Mucosa of stomach (tissue), 1 donor: ENCODE results near the gene ADAMTSL4.

Experiments used
- H3K27me3 ChIP-seq: one replicate; pipeline ENCODE4 v1.7.0; 2013; ENCODE audit warnings: mild to moderate bottlenecking, low read length; ENCODE audit not compliant: control insufficient read depth, insufficient read depth
- H3K36me3 ChIP-seq: one replicate; pipeline ENCODE4 v1.7.0; 2013; ENCODE audit warnings: low read length; ENCODE audit not compliant: control insufficient read depth, insufficient read depth
- H3K4me1 ChIP-seq: one replicate; pipeline ENCODE4 v1.7.0; 2013; ENCODE audit warnings: mild to moderate bottlenecking, low read length; ENCODE audit not compliant: control insufficient read depth, insufficient read depth
- H3K4me3 ChIP-seq: one replicate; pipeline ENCODE4 v1.7.0; 2013; ENCODE audit warnings: low read length
- H3K9ac ChIP-seq: one replicate; pipeline ENCODE4 v1.7.0; 2013; ENCODE audit warnings: mild to moderate bottlenecking, low read length, moderate library complexity
- H3K9me3 ChIP-seq: one replicate; pipeline ENCODE4 v1.7.0; 2013; ENCODE audit warnings: mild to moderate bottlenecking, low read length, moderate library complexity; ENCODE audit not compliant: control insufficient read depth
- donor health status: Pancreatic carcinoma.

ADAMTSL4 gene

DNA sequence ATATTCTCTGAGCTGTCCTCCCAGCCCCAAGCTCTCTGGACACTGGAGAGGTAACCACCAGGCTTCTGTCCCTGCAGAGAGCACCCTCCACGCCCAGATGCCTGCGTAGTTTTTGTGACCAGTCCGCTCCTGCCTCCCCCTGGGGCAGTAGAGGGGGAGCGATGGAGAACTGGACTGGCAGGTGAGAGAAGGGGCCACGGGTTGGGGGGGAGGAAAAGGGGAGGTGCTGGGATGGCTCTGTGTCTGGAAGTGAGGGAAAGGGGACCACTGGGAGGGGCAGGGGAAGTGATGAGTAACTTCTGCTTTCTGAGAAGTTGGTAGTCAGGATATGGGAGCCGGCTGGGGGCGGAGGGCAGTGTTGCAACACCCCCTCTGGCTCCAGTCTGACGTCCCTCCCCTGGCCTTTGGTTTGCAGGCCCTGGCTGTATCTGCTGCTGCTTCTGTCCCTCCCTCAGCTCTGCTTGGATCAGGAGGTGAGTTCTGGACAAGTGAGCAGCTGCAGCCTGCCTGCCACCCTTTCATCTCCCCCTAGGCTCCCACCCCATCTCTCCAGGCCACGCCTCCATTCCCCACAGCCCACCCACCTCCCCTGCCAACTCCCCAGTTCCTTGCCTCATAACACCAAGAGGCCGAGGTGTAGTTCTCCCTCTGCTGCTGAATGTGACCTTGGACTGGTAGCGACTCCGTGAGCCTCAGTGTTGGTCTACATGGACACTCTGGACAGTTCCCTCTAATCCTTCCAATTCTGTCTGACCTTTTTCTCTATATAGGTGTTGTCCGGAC lies 3.1 kb downstream of the ADAMTSL4 start:
- Histone ChIP-seq H3K4me1 (peaks cover 24% of the 10 kb centered on the region), H3K9me3 (no peaks in the 10 kb centered on the region), H3K27me3 (peaks cover 20% of the 10 kb centered on the region), H3K4me3 (no peak overlapping the region), H3K9ac (no peak overlapping the region), H3K36me3 (peaks cover 7% of the 10 kb centered on the region)

DNA sequence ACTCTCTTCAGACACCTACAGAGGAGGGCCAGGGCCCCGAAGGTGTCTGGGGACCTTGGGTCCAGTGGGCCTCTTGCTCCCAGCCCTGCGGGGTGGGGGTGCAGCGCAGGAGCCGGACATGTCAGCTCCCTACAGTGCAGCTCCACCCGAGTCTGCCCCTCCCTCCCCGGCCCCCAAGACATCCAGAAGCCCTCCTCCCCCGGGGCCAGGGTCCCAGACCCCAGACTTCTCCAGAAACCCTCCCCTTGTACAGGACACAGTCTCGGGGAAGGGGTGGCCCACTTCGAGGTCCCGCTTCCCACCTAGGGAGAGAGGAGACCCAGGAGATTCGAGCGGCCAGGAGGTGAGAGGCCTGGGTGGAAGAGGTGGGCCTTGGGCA lies 3.7 kb downstream of the ADAMTSL4 start:
- H3K27me3 ChIP-seq: peaks cover 20% of the 10 kb centered on the region
- peaks cover 24% of the 10 kb centered on the region for H3K4me1 ChIP-seq
- H3K9ac ChIP-seq: no peak overlapping the region
- no peak overlapping the region for H3K4me3 ChIP-seq
- H3K36me3 ChIP-seq: peaks cover 7% of the 10 kb centered on the region
- H3K9me3 ChIP-seq: no peaks in the 10 kb centered on the region

DNA sequence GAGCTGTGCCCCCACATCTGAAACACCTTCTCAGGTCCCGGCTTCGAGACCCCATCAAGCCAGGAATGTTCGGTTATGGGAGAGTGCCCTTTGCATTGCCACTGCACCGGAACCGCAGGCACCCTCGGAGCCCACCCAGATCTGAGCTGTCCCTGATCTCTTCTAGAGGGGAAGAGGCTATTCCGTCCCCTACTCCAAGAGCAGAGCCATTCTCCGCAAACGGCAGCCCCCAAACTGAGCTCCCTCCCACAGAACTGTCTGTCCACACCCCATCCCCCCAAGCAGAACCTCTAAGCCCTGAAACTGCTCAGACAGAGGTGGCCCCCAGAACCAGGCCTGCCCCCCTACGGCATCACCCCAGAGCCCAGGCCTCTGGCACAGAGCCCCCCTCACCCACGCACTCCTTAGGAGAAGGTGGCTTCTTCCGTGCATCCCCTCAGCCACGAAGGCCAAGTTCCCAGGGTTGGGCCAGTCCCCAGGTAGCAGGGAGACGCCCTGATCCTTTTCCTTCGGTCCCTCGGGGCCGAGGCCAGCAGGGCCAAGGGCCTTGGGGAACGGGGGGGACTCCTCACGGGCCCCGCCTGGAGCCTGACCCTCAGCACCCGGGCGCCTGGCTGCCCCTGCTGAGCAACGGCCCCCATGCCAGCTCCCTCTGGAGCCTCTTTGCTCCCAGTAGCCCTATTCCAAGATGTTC lies 4.3 kb downstream of the ADAMTSL4 start:
- Histone ChIP-seq H3K36me3 (peaks cover 7% of the 10 kb centered on the region), H3K4me1 (peaks cover 23% of the 10 kb centered on the region), H3K9me3 (no peaks in the 10 kb centered on the region), H3K27me3 (peaks cover 20% of the 10 kb centered on the region), H3K9ac (no peak overlapping the region), H3K4me3 (no peak overlapping the region)

DNA sequence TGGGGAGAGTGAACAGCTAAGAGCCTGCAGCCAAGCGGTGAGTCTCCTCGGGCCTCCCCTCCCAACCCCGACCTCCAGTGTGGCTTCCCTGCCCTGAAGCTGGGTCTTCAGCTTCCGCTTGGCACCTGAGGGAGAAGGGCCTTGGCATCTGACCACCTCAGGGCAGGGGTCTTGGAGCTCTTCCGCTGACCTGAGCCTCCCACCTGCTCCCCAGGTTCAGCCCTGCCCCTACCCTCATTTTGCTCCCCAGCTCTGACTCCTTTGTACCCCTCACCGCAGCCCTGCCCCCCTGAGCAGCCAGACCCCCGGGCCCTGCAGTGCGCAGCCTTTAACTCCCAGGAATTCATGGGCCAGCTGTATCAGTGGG lies 4.9 kb downstream of the ADAMTSL4 start:
- no peak overlapping the region for H3K9ac ChIP-seq
- no peak overlapping the region for H3K4me3 ChIP-seq
- peaks cover 20% of the 10 kb centered on the region for H3K27me3 ChIP-seq
- peaks cover 7% of the 10 kb centered on the region for H3K36me3 ChIP-seq
- H3K9me3 ChIP-seq: no peaks in the 10 kb centered on the region
- H3K4me1 ChIP-seq: peaks cover 20% of the 10 kb centered on the region

DNA sequence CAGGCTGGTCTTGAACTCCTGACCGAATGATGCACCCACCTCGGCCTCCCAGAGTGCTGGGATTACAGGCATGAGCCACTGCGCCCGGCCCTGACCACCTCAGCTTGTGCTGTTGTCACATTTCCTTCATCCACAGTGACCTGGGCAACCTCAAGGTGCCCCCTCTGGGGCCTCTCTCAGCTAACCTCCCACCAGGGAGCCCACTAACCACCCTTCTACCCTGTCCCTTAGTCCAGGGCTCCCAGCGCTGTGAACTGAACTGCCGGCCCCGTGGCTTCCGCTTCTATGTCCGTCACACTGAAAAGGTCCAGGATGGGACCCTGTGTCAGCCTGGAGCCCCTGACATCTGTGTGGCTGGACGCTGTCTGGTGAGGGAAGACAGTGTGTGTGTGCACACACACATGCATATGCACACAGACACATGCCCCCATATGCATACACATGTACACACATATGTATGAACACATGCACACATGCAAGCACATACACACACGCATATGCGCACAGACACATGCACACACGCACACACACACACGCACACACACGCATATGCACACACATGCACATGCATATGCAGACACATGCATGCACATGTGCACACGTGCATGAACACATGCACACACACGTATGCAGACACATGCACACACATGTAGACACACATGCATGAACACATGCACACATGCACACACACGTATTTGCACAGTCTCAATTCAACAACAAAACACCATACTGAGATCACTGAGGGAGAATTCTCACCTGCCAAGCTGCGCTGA lies 6.2 kb downstream of the ADAMTSL4 start:
- peaks cover 7% of the 10 kb centered on the region for H3K36me3 ChIP-seq
- H3K9ac ChIP-seq: no peak overlapping the region
- no peaks in the 10 kb centered on the region for H3K9me3 ChIP-seq
- H3K27me3 ChIP-seq: peaks cover 11% of the 10 kb centered on the region
- no peak overlapping the region for H3K4me3 ChIP-seq
- peaks cover 26% of the 10 kb centered on the region for H3K4me1 ChIP-seq

DNA sequence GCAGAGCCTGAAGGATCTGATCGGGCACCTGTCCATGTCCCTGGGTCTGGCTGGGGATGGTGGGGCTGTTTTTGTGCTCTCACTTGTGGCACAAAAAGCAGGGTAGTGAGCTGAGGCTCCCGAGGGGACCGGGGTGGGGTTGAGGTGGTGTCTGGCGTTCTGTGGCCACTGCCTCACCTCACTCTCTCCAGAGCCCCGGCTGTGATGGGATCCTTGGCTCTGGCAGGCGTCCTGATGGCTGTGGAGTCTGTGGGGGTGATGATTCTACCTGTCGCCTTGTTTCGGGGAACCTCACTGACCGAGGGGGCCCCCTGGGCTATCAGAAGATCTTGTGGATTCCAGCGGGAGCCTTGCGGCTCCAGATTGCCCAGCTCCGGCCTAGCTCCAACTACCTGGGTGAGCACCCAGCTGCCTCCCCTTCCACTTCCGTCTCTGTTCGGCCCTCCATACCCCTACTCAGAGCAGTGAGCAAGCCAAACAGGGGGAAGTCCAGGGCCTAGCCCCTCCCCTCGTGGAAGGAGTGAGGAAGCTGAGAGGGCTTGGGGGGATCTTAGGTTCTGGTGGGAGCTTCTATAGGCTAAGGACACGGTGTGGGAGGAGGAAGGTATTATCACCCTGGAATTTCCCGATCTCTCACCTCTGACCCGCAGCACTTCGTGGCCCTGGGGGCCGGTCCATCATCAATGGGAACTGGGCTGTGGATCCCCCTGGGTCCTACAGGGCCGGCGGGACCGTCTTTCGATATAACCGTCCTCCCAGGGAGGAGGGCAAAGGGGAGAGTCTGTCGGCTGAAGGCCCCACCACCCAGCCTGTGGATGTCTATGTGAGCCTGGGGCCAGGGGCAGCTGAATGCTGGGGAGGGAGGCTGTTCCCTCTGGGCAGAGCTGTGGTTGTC lies 7.0 kb downstream of the ADAMTSL4 start:
- H3K9ac ChIP-seq: no peak overlapping the region
- peaks cover 10% of the 10 kb centered on the region for H3K27me3 ChIP-seq
- no peaks in the 10 kb centered on the region for H3K9me3 ChIP-seq
- H3K36me3 ChIP-seq: peaks cover 7% of the 10 kb centered on the region
- H3K4me1 ChIP-seq: peaks cover 35% of the 10 kb centered on the region
- no peak overlapping the region for H3K4me3 ChIP-seq

DNA sequence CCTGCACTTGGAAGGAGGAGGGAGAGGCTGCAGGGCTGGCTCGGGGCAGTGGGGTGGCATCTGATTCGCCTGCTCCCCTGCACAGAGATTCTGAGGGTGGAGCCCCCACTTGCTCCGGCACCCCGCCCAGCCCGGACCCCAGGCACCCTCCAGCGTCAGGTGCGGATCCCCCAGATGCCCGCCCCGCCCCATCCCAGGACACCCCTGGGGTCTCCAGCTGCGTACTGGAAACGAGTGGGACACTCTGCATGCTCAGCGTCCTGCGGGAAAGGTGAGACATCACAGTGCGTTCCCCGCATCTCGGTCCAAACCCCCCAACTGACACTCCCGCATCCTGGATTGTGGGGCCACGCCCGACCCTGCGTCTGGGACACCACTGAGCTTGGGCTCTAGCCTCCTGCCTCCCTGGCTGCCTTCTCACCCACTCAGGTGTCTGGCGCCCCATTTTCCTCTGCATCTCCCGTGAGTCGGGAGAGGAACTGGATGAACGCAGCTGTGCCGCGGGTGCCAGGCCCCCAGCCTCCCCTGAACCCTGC lies 7.9 kb downstream of the ADAMTSL4 start:
- peaks cover under 1% of the 10 kb centered on the region for H3K27me3 ChIP-seq
- H3K9me3 ChIP-seq: no peaks in the 10 kb centered on the region
- peaks cover 40% of the 10 kb centered on the region for H3K4me1 ChIP-seq
- H3K9ac ChIP-seq: no peak overlapping the region
- H3K36me3 ChIP-seq: peaks cover 7% of the 10 kb centered on the region
- no peak overlapping the region for H3K4me3 ChIP-seq

DNA sequence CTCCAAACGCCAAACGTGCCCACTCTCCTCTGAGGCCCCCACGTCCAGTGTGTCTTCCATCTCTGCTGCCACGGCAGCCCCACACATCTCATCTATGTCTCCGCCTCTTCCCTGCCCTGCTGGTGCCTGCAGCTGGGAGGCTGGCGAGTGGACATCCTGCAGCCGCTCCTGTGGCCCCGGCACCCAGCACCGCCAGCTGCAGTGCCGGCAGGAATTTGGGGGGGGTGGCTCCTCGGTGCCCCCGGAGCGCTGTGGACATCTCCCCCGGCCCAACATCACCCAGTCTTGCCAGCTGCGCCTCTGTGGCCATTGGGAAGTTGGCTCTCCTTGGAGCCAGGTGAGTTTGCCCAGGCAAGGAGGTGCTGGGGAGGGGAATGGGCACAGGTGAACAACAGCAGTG lies 8.6 kb downstream of the ADAMTSL4 start:
- Histone ChIP-seq H3K4me1 (peaks cover 41% of the 10 kb centered on the region), H3K4me3 (no peak overlapping the region), H3K9me3 (no peaks in the 10 kb centered on the region), H3K36me3 (peaks cover 7% of the 10 kb centered on the region), H3K27me3 (no peaks in the 10 kb centered on the region), H3K9ac (no peak overlapping the region)

DNA sequence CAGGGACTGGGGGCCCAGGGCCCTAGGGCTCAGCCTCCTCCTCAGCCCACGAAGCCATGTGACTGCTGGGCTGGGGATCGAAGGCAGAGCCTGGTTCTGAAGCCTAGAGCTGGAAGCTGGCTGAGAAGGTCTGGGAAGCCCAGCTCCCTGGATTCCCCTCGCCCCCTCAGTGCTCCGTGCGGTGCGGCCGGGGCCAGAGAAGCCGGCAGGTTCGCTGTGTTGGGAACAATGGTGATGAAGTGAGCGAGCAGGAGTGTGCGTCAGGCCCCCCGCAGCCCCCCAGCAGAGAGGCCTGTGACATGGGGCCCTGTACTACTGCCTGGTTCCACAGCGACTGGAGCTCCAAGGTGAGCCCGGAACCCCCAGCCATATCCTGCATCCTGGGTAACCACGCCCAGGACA lies 9.1 kb downstream of the ADAMTSL4 start:
- no peaks in the 10 kb centered on the region for H3K9me3 ChIP-seq
- H3K36me3 ChIP-seq: peaks cover 7% of the 10 kb centered on the region
- H3K9ac ChIP-seq: no peak overlapping the region
- H3K4me3 ChIP-seq: no peak overlapping the region
- H3K27me3 ChIP-seq: no peaks in the 10 kb centered on the region
- peaks cover 42% of the 10 kb centered on the region for H3K4me1 ChIP-seq

DNA sequence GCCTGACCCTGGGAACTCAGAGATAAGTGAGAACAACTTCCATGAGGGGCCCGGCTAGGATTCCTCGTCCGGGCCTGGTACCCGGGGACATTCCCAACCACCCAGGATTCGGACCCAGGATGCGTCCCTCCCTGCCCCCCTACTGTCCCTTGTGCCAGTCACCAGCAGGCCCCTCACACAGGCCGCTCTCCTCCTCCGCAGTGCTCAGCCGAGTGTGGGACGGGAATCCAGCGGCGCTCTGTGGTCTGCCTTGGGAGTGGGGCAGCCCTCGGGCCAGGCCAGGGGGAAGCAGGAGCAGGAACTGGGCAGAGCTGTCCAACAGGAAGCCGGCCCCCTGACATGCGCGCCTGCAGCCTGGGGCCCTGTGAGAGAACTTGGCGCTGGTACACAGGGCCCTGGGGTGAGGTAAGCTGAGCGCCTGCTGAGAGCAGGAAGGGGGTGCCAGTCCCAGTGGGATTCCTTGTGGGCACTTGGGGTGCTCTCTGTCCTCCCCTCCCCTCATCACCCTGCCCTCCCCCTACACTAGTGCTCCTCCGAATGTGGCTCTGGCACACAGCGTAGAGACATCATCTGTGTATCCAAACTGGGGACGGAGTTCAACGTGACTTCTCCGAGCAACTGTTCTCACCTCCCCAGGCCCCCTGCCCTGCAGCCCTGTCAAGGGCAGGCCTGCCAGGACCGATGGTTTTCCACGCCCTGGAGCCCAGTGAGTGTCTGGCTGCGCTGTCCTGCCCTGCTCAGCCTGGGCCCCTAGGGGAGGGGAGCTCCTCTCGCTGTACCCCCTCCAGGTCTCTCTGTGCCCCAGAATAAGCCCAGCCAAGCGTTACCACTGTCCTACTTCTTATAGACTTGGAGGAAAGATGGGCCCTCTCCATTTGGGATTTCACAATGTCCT lies 9.8 kb downstream of the ADAMTSL4 start:
- Histone ChIP-seq H3K9ac (peak overlapping the region; percentile 100), H3K4me1 (peaks cover 49% of the 10 kb centered on the region), H3K27me3 (no peaks in the 10 kb centered on the region), H3K9me3 (no peaks in the 10 kb centered on the region), H3K36me3 (peaks cover 7% of the 10 kb centered on the region), H3K4me3 (no peak overlapping the region)

DNA sequence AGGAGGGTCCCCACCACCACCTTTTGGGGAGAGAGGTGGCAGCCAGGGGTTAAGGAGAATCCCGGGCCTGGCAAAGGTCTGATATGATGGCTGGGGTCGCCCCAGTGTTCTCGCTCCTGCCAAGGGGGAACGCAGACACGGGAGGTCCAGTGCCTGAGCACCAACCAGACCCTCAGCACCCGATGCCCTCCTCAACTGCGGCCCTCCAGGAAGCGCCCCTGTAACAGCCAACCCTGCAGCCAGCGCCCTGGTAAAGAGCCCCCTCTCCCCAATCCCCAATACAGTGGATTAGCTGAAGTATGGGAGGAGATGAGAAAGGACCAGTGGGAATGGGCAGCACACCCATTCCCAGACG lies 10.4 kb downstream of the ADAMTSL4 start:
- H3K4me1 ChIP-seq: peaks cover 55% of the 10 kb centered on the region
- H3K27me3 ChIP-seq: no peaks in the 10 kb centered on the region
- peak overlapping the region; percentile 100 for H3K9ac ChIP-seq
- H3K36me3 ChIP-seq: peaks cover 7% of the 10 kb centered on the region
- no peaks in the 10 kb centered on the region for H3K9me3 ChIP-seq
- H3K4me3 ChIP-seq: no peak overlapping the region
